ENCODE results near the gene SLC6A18. TPM values are rescaled to one million over a fixed set of nuclear protein-coding genes. Genes with fewer than 3 reads are reported as not detected.

Gene SLC6A18
- polyA plus RNA-seq, 1 of the 3 experiments (the other 2 are of a cell fraction): not detected

DNA sequence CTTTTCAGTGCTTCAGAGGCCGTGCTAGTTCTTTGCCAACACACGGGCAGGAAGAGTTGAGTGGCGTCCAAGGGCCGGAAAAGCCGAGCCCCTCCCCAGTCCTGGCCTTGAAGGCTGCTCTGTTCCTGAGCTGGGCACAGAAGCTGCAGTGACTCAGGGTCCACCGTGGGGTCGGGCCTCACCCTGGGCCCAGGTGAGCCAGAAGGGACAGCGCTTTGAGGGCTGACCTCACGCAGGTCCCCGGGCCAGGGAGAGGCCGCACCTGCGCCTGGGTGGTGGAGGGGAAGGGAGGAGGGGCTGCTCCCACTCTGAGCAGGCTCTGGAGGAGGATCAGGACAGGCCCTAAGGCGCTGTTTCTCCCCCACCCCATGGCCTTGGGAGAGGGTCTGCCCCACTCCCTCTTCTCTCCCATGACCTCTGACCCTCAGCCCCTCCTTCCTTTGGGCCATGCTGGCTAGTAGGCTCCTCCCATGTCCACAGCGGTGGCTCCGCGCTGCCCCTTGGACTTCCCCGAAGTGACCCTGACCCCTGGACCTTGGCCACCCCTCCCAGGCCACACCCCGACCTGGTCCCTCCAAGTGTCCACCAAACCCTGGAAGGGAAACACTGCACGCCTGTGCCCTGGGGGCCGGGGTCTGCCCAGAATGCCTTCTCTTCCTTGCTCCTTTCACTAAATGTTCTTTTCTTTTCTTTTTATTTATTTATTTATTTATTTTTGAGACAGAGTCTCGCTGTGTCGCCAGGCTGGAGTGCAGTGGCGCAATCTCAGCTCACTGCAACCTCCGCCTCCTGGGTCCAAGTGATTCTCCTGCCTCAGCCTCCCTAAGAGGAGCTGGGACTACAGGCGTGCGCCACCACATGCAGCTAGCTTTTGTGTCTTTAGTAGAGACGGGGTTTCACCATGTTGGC is 43.5 kb upstream of the SLC6A18 start:
- POLR2A ChIA-PET: no interaction called here
- no peaks in the 10 kb centered on the region for H3K9me3 ChIP-seq
- peaks cover 6% of the 10 kb centered on the region for H3F3A ChIP-seq (replicated peaks; ENCODE audit: insufficient read depth)
- no peaks in the 10 kb centered on the region for H3K79me2 ChIP-seq (ENCODE audit: insufficient read depth)
- no peak overlapping the region for H3K9ac ChIP-seq
- CTCF ChIA-PET: interaction anchor here (5.4 kb wide), 1 partner anchor 14 kb away, joined by 25 read pairs; no protein-coding TSS in a partner anchor
- no peak overlapping the region for H3K27ac ChIP-seq (ENCODE audit: low read depth in 2 of 2, low read length in 1 of 2)
- TF ChIP-seq EP300 (IDR thresholded peaks at IDR 0.05; ENCODE audit: borderline replicate concordance in 1 of 2, low read depth in 1 of 2, low read length in 1 of 2): no peak
- TF ChIP-seq REST (IDR thresholded peaks at IDR 0.05; ENCODE audit: low read depth, low read length): no peak
- TF ChIP-seq, protein P1, sequence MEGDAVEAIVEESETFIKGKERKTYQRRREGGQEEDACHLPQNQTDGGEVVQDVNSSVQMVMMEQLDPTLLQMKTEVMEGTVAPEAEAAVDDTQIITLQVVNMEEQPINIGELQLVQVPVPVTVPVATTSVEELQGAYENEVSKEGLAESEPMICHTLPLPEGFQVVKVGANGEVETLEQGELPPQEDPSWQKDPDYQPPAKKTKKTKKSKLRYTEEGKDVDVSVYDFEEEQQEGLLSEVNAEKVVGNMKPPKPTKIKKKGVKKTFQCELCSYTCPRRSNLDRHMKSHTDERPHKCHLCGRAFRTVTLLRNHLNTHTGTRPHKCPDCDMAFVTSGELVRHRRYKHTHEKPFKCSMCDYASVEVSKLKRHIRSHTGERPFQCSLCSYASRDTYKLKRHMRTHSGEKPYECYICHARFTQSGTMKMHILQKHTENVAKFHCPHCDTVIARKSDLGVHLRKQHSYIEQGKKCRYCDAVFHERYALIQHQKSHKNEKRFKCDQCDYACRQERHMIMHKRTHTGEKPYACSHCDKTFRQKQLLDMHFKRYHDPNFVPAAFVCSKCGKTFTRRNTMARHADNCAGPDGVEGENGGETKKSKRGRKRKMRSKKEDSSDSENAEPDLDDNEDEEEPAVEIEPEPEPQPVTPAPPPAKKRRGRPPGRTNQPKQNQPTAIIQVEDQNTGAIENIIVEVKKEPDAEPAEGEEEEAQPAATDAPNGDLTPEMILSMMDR (IDR thresholded peaks at IDR 0.05): no peak
- TF ChIP-seq, protein P2, sequence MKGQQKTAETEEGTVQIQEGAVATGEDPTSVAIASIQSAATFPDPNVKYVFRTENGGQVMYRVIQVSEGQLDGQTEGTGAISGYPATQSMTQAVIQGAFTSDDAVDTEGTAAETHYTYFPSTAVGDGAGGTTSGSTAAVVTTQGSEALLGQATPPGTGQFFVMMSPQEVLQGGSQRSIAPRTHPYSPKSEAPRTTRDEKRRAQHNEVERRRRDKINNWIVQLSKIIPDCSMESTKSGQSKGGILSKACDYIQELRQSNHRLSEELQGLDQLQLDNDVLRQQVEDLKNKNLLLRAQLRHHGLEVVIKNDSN (IDR thresholded peaks at IDR 0.05; ENCODE audit: borderline replicate concordance, low read depth): no peak
- no peak for TF ChIP-seq SMC3 (IDR thresholded peaks at IDR 0.05; ENCODE audit: low read depth, low read length)
- no peak for TF ChIP-seq TAF1 (IDR thresholded peaks at IDR 0.05; ENCODE audit: borderline replicate concordance, low read depth, low read length)
- no peak for TF ChIP-seq FOXJ3 (CRISPR knock-in tag; IDR thresholded peaks at IDR 0.05)
- TF ChIP-seq NRF1 (IDR thresholded peaks at IDR 0.05; ENCODE audit: low read depth, low read length): no peak
- TF ChIP-seq ELF1 (IDR thresholded peaks at IDR 0.05): no peak
- TF ChIP-seq RFX5 (IDR thresholded peaks at IDR 0.05; ENCODE audit: low read length): no peak
- TF ChIP-seq YY1 (IDR thresholded peaks at IDR 0.05; ENCODE audit: low read depth): no peak
- no peaks in the 10 kb centered on the region for H3K9me2 ChIP-seq
- H4K20me1 ChIP-seq (ENCODE audit: insufficient read depth): no peaks in the 10 kb centered on the region
- peaks cover 0 to 20% of the 10 kb centered on the region in 2 experiments; a peak in 1 of 4 replicates for H3K4me1 ChIP-seq (ENCODE audit: control insufficient read depth in 1 of 2, insufficient read depth in 2 of 2, low read depth in 1 of 2, low read length in 1 of 2)
- H3K27me3 ChIP-seq (ENCODE audit: insufficient read depth): no peaks in the 10 kb centered on the region
- H3K4me3 ChIP-seq (ENCODE audit: low read depth in 2 of 2, low read length in 1 of 2): no peak overlapping the region
- 66% methylated on average over 21 of the region's 27 CpGs for WGBS (ENCODE audit: low lambda C conversion rate)
- H3K36me3 ChIP-seq (replicated peaks in 1 of 2; ENCODE audit: control insufficient read depth in 1 of 2, insufficient read depth in 2 of 2, low read length in 1 of 2): no peaks in the 10 kb centered on the region
- DNase-seq: no peak
- H2AFZ ChIP-seq (ENCODE audit: low read depth): no peak overlapping the region
- no peak overlapping the region for H3K4me2 ChIP-seq

Data from SK-N-SH (cell line).